HEK293 (cell line): ENCODE results near the gene CKM.

Experiments used
- CTCF ChIA-PET: fragments of 350-600 bp; formaldehyde crosslinking; extraction: SDS; loops from one replicate; lab custom pipeline; 2021; ENCODE audit warnings: antibody characterized with exemption; lab: Yijun Ruan, JAX
- POLR2A ChIA-PET: fragments of 300-600 bp; formaldehyde crosslinking; extraction: SDS; loops from one replicate; lab custom pipeline; 2020; ENCODE audit warnings: antibody characterized with exemption, inconsistent platforms; lab: Yijun Ruan, JAX
- H3K27ac ChIP-seq: fragments of 200-500 bp; sonication (Bioruptor generic); 2 replicates; pipeline ENCODE4 v1.5.1; 2014; ENCODE audit warnings: low read depth, low read length, control low read depth, inconsistent platforms; ENCODE audit errors: extremely low read depth
- H3K36me3 ChIP-seq, 2 experiments: fragments of 200-500 bp in 1 of 2; sonication (Bioruptor generic) in 1 of 2; 1 replicate in 1 of 2; 2 replicates in 1 of 2; pipeline ENCODE4 v1.5.1; 2014 to 2017; ENCODE audit warnings: inconsistent platforms in 2 of 2, low read length in 2 of 2; ENCODE audit not compliant: control insufficient read depth in 2 of 2, insufficient read depth in 1 of 2
- H3K4me1 ChIP-seq: fragments of 200-500 bp; sonication (Bioruptor generic); 2 replicates; pipeline ENCODE4 v1.5.1; 2014; ENCODE audit warnings: mild to moderate bottlenecking, low read length, inconsistent platforms; ENCODE audit not compliant: control insufficient read depth, insufficient read depth
- H3K4me3 ChIP-seq: 2 replicates; pipeline ENCODE4 v1.5.1; 2011; ENCODE audit warnings: low read depth, mild to moderate bottlenecking, control low read depth, low read length, moderate library complexity
- H3K9me3 ChIP-seq: fragments of 200-500 bp; sonication (Bioruptor generic); 2 replicates; pipeline ENCODE4 v1.5.1; 2014; ENCODE audit warnings: low read depth, low read length, inconsistent platforms; ENCODE audit not compliant: control insufficient read depth, insufficient read depth
- ELK4 ChIP-seq: IDR thresholded peaks from 2 replicates; pipeline ENCODE4 v1.6.1; 2011; ENCODE audit warnings: mild to moderate bottlenecking, low read depth, low read length, borderline replicate concordance
- FEZF1 ChIP-seq: fragments of 450-650 bp; formaldehyde crosslinking; IDR thresholded peaks from 2 replicates; pipeline ENCODE4 v1.5.1; 2016; ENCODE audit warnings: missing biosample characterization, missing genetic modification characterization
- GLI2 ChIP-seq: fragments of 450-650 bp; formaldehyde crosslinking; IDR thresholded peaks from 2 replicates; pipeline ENCODE4; 2017; ENCODE audit warnings: missing biosample characterization, missing genetic modification characterization, low read depth, borderline replicate concordance
- KLF8 ChIP-seq: fragments of 450-650 bp; formaldehyde crosslinking; IDR thresholded peaks from 2 replicates; pipeline ENCODE4 v1.5.1; 2016; ENCODE audit warnings: missing biosample characterization, missing genetic modification characterization
- RBAK ChIP-seq: fragments of 450-650 bp; formaldehyde crosslinking; IDR thresholded peaks from 2 replicates; pipeline ENCODE4 v1.5.1; 2016; ENCODE audit warnings: missing biosample characterization, missing genetic modification characterization
- WT1 ChIP-seq: fragments of 450-650 bp; formaldehyde crosslinking; IDR thresholded peaks from 2 replicates; pipeline ENCODE4 v1.5.1; 2016; ENCODE audit warnings: missing biosample characterization, missing genetic modification characterization
- ZBTB6 ChIP-seq: fragments of 450-650 bp; formaldehyde crosslinking; IDR thresholded peaks from 2 replicates; pipeline ENCODE4 v1.5.1; 2017; ENCODE audit warnings: missing biosample characterization, missing genetic modification characterization
- ZNF121 ChIP-seq: fragments of 450-650 bp; formaldehyde crosslinking; IDR thresholded peaks from 2 replicates; pipeline ENCODE4 v1.5.1; 2016; ENCODE audit warnings: missing biosample characterization, missing genetic modification characterization
- ZNF2 ChIP-seq: fragments of 450-650 bp; formaldehyde crosslinking; IDR thresholded peaks from 2 replicates; pipeline ENCODE4 v1.5.1; 2016; ENCODE audit warnings: missing biosample characterization, missing genetic modification characterization
- ZNF24 ChIP-seq: fragments of 450-650 bp; formaldehyde crosslinking; IDR thresholded peaks from 2 replicates; pipeline ENCODE4 v1.5.1; 2016; ENCODE audit warnings: missing biosample characterization, missing genetic modification characterization
- ZNF311 ChIP-seq: fragments of 450-650 bp; formaldehyde crosslinking; IDR thresholded peaks from 2 replicates; pipeline ENCODE4 v1.5.1; 2017; ENCODE audit warnings: missing biosample characterization, missing genetic modification characterization, borderline replicate concordance
- ZNF391 ChIP-seq: fragments of 450-650 bp; formaldehyde crosslinking; IDR thresholded peaks from 2 replicates; pipeline ENCODE4 v1.5.1; 2016; ENCODE audit warnings: low read depth, missing biosample characterization, missing genetic modification characterization, borderline replicate concordance
- ZNF514 ChIP-seq: fragments of 450-650 bp; formaldehyde crosslinking; IDR thresholded peaks from 2 replicates; pipeline ENCODE4 v1.5.1; 2016; ENCODE audit warnings: missing biosample characterization, missing genetic modification characterization
- ZNF521 ChIP-seq: fragments of 450-650 bp; formaldehyde crosslinking; IDR thresholded peaks from 2 replicates; pipeline ENCODE4 v1.5.1; 2017; ENCODE audit warnings: missing biosample characterization, mild to moderate bottlenecking, missing genetic modification characterization
- ZNF747 ChIP-seq: fragments of 450-650 bp; formaldehyde crosslinking; IDR thresholded peaks from 2 replicates; pipeline ENCODE4 v1.5.1; 2016; ENCODE audit warnings: missing biosample characterization, missing genetic modification characterization
- ZNF768 ChIP-seq: fragments of 450-650 bp; formaldehyde crosslinking; IDR thresholded peaks from 2 replicates; pipeline ENCODE4 v1.5.1; 2018; ENCODE audit warnings: missing biosample characterization, mild to moderate bottlenecking, missing genetic modification characterization
- ZXDB ChIP-seq: fragments of 450-650 bp; formaldehyde crosslinking; IDR thresholded peaks from 2 replicates; pipeline ENCODE4 v1.5.1; 2016; ENCODE audit warnings: missing biosample characterization, missing genetic modification characterization

CKM gene

GRCh38 chr19:45356760-45357444, 34.2 kb upstream of the CKM start:
- CTCF ChIA-PET = interaction anchor here (0.6 to 0.8 kb wide), 4 partner anchors 18 to 1818 kb away, joined by 3 to 4 read pairs (median 4); no protein-coding TSS in a partner anchor
- Histone ChIP-seq H3K4me1 (no peaks in the 10 kb centered on the region), H3K9me3 (no peaks in the 10 kb centered on the region), H3K36me3 (peaks cover 42 to 81% of the 10 kb centered on the region in 2 experiments; a peak in 2 of 3 replicates), H3K27ac (no peak overlapping the region), H3K4me3 (no peak overlapping the region)
- TF ChIP-seq FEZF1 (tag by site-specific recombination) = no peak
- TF ChIP-seq ZNF521 (tag by site-specific recombination) = no peak
- 0 out of 2 replicates have a peak, but pooled peaks have one; percentile 23 for TF ChIP-seq KLF8 (tag by site-specific recombination)
- TF ChIP-seq ZNF121 = 0 out of 2 replicates have a peak, but pooled peaks have one; percentile 63
- no peak for TF ChIP-seq ZBTB6
- TF ChIP-seq WT1 (tag by site-specific recombination) = no peak
- no peak for TF ChIP-seq ZXDB (tag by site-specific recombination)
- TF ChIP-seq ZNF2 = no peak
- no peak for TF ChIP-seq GLI2 (tag by site-specific recombination)
- TF ChIP-seq ZNF24 = no peak
- no peak for TF ChIP-seq ZNF747 (tag by site-specific recombination)
- POLR2A ChIA-PET = no interaction called here

- H3K9me3 ChIP-seq = no peaks in the 10 kb centered on the region
- ChIA-PET POLR2A (interaction anchor here (0.6 kb wide), 1 partner anchor 317 kb away, joined by 4 read pairs; no protein-coding TSS in a partner anchor), CTCF (interaction anchor here (0.7 to 0.9 kb wide), 3 partner anchors 17 to 123 kb away, joined by 3 to 6 read pairs (median 3); no protein-coding TSS in a partner anchor)
- H3K4me3 ChIP-seq = no peak overlapping the region
- TF ChIP-seq ZNF768 (tag by site-specific recombination) (peak; percentile 71), ZNF311 (tag by site-specific recombination) (no peak)
- no peak overlapping the region for H3K27ac ChIP-seq
- no peaks in the 10 kb centered on the region for H3K4me1 ChIP-seq
- H3K36me3 ChIP-seq = peaks cover 36 to 81% of the 10 kb centered on the region in 2 experiments
Measured at GRCh38 chr19:45355910-45356309, 33.2 kb upstream of the CKM start.

GRCh38 chr19:45355402-45355801, 32.7 kb upstream of the CKM start:
- Histone ChIP-seq H3K9me3 (no peaks in the 10 kb centered on the region), H3K36me3 (peaks cover 38 to 86% of the 10 kb centered on the region in 2 experiments), H3K4me1 (no peaks in the 10 kb centered on the region), H3K4me3 (no peak overlapping the region), H3K27ac (no peak overlapping the region)
- ChIA-PET POLR2A (interaction anchor here (0.6 kb wide), 2 partner anchors 316 to 380 kb away, joined by 3 to 4 read pairs; no protein-coding TSS in a partner anchor), CTCF (interaction anchor here (0.9 kb wide), 1 partner anchor 16 kb away, joined by 6 read pairs; no protein-coding TSS in a partner anchor)
- TF ChIP-seq RBAK (peak; percentile 98), ELK4 (no peak), ZNF514 (tag by site-specific recombination) (no peak), ZNF391 (no peak)
